Endothelial cell of umbilical vein (primary cell): ENCODE data around the gene NUDT22.

ENCODE experiments used
- CTCF ChIP-seq, 2 donors: IDR thresholded peaks; 1 replicate in 1 of 2; 2 replicates in 1 of 2; pipeline ENCODE4 v1.5.1; 2011; ENCODE audit warnings: low read length in 2 of 2, mild to moderate bottlenecking in 2 of 2, moderate library complexity in 2 of 2, control low read depth in 1 of 2, inconsistent platforms in 1 of 2, low read depth in 1 of 2; ENCODE audit not compliant: insufficient read depth in 1 of 2; ENCODE audit errors: extremely low read depth in 1 of 2
- JUN ChIP-seq: IDR thresholded peaks from 2 replicates; pipeline ENCODE4 v1.6.1; 2011; ENCODE audit warnings: borderline replicate concordance, low read depth; ENCODE audit not compliant: insufficient read length, insufficient read depth
- MAX ChIP-seq: IDR thresholded peaks from 2 replicates; pipeline ENCODE4 v1.6.1; 2011; ENCODE audit not compliant: insufficient read depth, insufficient read length
- MYC ChIP-seq: IDR thresholded peaks from one replicate; pipeline ENCODE4 v1.6.1; 2011; ENCODE audit warnings: mild to moderate bottlenecking, low read depth, low read length
- POLR2A ChIP-seq: IDR thresholded peaks from 2 replicates; pipeline ENCODE4 v1.6.1; 2012; ENCODE audit warnings: low read depth, mild to moderate bottlenecking, control low read depth, low read length
- POLR2AphosphoS5 ChIP-seq: IDR thresholded peaks from 2 replicates; pipeline ENCODE4 v1.6.1; 2012; ENCODE audit warnings: low read depth, mild to moderate bottlenecking, control low read depth, low read length, moderate library complexity; ENCODE audit not compliant: insufficient read depth

GRCh38 chr11:64220271-64220670, 5.8 kb upstream of the NUDT22 start:
- TF ChIP-seq POLR2A, result no peak
- TF ChIP-seq CTCF (IDR thresholded peaks at IDR 0.05; ENCODE audit: extremely low read depth in 1 of 2, insufficient read depth in 1 of 2, low read depth in 1 of 2, low read length in 2 of 2), result no peak
- no peak for TF ChIP-seq MYC
- TF ChIP-seq JUN, result no peak
- no peak for TF ChIP-seq MAX
- TF ChIP-seq POLR2AphosphoS5, result no peak
